ENCODE measurements around the gene MPZ.
A peak's percentile ranks its signal among the peaks of the same experiment; 100 is the strongest.
"Not testable (repeated sequence)": the region's sequence is repeated elsewhere in the genome, so short reads cannot be mapped to it uniquely, and the experiment has no call there.

MPZ gene

DNA sequence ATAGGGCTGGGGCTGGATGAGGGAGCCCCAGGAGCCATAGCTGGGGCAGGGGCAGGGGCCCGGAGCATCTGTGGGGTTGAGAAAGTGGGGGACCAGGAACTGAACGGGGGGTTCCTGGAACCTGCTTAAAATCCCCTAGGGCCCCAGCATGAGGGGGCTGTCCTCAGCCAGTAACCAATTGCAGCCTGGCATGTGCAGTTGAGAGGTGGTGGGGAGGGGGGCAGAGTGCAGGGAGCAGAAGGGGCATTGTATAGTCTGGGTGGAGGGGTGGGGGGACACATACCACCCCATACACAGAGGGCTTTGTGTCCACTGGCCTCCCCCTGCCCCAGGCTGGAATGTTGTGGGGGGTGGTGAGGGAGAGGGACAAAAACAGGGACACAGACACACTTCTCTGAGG lies at the start of gene MPZ:
TSS of gene MPZ (minus strand) at position 101 of the 400 bp plus-strand sequence. CDS start at position 38, 63 bp downstream.
- DNase-seq: no peak

DNA sequence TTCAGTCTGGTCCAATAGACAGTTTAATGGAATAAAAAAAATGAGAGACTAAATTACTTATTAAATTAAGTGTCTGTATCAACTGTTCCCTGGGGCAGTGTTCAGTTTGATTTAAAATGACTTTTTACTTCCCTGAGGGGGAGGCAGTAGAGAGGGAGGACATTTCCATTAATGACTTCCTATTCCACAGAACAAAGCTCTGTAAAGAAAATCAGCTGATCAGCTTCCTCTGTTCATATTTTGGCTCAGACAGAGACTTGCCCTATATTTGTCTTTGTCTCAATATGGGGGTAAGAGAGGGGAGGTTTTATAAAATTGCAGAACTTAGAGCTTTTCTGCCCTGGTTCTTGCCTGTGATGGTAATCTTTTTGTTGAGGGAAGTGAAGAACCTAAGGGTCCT lies 49.5 kb upstream of the MPZ start:
- no peak for DNase-seq

DNA sequence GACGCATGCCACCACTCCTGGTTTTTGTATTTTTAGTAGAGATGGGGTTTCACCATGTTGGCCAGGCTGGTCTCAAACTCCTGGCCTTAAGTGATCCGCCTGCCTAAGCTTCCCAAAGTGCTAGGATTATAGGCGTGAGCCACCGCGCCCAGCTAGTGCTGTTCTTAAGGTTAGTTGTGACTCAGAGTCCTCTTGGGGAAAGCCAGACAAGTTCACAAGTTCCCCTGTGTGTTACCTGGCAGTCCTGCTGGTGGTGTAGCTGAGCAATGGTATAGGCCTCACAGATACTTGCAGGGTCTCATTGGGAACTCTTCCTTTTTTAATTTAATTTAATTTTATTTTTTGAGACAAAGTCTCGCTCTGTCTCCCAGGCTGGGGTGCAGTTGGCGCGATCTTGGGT lies 47.3 kb upstream of the MPZ start:
- DNase-seq: no peak

DNA sequence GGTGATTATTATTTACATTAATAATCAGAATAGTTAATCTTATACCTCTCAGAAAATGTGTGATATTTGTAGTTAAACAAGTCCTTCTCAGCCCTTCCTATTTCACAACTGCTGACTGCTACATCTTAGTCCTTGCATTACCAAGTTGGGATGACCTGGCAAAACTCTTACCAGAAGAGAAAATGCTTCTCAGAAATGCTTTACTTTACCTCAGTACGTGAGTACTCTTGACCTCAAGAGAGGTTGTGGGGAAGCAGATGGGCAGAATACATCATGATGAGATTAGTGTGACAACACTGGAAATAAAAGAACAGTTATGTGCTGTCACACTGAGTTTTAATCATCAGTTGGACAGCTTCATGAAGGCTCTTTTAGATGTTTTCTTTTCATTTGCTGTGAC lies 41.7 kb upstream of the MPZ start:
- peak; percentile 51 for DNase-seq

DNA sequence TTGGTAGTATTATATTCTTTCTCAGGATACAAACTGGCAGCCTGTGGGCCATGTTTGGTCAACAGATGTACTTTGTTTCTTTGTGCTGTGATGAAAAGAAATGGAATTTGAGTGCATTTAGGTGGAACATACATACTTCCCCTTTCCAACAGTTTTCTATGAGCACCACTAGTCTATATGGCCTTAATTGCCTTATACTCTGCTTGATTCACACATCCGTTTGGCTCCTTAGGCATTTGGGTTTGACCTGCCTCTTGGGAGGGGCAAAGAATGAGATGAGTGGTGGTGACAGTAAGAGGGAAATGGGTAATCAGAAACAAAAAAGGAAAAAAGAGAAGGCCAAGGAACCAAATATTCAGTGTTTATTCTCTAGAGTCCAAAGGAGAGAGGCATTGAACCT lies 40.9 kb upstream of the MPZ start:
- DNase-seq: no peak

DNA sequence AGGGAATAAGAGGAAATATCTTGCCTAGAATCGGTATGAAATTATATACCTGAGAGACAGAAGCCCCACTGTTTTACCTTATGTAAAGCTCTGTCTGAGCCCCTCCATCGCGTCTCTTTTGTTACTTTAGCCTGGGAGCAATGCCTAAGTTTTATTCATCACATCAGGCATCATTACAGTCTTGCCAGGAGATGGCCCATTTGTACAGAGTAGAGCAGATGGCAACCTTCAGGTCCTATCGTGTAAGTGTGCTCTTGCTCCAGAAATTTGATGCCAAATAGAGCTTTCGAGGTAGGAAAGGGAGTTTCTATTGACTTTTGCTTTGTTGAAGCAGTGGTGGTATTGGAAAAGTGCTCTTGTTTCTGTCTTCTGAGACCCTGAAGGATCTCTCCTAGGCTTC lies 33.1 kb upstream of the MPZ start:
- no peak for DNase-seq

DNA sequence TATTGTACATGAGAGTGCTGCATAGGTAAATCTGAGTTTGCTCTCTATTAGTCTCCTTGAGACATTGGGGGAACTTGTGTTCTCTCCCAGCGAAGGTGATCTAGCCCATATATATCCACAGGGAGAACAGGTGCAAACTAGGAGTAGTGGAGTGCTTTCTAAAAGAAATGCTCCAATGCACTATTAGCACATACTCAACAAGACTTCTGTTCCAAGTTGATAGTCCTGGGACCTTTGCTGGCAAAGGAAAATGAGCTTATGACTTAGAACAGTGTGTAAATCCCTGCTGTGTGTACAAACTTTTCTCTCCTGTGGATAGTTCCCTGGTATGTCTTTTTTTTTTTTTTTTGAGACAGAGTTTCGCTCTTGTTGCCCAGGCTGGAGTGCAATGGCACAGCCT lies 32.4 kb upstream of the MPZ start:
- DNase-seq: no peak

DNA sequence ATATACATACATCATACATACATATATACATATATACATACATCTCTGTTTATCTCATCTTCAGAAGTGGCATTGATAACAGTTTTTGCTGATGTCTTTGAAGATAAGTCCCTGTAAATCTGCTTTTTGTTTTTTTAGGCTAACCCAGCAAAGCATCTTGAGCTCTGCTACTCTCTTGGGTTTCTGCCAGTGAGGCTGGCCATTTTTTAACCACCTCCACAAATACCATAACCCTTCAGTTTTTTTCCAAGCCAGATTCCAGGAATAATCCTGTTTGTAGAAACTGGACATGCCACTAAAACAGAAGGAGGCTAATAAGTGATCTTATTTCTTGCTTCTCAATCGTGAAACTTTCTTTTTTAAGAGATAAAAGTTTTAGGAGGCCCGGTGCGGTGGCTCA lies 26.0 kb upstream of the MPZ start:
- DNase-seq: no peak

DNA sequence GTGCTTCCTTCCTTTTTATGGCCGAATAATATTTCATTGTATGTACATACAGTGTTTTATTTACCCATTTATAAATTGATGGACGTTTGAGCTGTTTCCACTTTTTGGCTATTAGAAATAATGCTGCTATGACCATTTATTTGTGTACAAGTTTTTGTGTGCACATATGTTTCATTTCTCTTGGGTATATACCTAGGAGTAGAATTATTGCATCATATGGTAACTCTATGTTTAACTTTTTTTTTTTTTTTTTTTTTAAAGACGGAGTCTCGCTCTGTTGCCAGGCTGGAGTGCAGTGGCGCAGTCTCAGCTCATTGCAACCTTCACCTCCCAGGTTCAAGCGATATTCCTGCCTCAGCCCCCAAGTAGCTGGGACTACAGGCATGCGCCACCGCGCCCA lies 23.4 kb upstream of the MPZ start:
- DNase-seq: no peak

DNA sequence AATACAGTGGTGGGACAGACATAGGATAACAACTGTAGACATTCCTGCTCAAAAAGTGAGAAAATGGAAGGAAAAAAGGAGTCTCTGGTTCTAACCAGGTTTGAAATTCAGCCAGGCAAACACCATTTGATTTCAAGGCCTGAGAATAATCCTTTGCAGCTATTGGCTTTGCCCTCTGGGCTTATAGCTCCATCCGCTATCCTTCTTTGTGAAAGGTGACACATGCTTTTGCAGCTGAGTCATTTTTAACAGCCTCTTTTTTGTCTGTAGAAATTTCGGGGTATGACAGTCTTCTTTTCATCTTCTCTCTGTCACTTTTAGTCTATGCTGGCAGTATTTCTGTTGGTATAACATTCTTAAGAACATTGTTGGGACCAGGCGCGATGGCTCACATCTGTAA lies 20.6 kb upstream of the MPZ start:
- no peak for DNase-seq

DNA sequence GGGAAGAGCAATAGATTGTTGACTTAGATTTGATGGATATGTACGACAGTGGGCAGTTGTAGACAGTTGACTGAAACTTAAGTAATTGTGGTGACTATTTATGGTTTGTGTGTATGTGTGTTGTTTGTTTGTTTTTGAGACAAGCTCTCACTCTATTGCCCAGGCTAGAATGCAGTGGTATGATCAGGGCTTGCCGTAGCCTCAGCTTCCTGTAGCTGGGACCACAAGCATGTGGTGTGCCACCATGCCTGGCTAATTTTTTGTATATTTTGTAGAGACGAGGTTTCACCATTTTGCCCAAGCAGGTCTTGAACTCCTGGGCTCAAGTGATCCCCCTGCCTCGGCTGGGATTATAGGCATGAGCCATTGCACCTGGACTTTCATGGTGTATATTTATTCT lies 14.3 kb upstream of the MPZ start:
- DNase-seq: peak; percentile 22

DNA sequence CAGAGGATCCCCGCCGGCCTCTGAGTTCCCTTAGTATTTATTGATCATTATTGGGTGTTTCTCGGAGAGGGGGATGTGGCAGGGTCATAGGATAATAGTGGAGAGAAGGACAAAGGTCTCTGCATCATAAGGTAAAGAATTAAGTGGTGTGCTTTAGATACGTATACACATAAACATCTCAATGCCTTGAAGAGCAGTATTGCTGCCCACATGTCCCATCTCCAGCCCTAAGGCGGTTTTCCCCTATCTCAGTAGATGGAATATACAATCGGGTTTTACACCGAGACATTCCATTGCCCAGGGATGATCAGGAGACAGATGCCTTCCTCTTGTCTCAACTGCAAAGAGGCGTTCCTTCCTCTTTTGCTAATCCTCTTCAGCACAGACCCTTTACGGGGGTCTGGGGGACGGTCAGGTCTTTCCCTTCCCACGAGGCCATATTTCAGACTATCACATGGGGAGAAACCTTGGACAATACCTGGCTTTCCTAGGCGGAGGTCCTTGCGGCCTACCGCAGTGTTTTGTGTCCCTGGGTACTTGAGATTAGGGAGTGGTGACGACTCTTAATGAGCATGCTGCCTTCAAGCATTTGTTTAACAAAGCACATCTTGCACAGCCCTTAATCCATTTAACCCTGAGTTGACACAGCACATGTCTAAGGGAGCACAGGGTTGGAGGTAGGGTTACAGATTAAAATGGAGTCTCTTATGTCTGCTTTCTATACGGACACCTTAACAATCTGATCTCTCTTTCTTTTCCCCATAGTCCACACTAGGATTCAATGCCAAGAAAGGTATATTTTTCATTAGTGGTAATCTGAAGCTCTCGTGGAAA lies 6.3 kb upstream of the MPZ start:
- not testable (repeated sequence) for DNase-seq

DNA sequence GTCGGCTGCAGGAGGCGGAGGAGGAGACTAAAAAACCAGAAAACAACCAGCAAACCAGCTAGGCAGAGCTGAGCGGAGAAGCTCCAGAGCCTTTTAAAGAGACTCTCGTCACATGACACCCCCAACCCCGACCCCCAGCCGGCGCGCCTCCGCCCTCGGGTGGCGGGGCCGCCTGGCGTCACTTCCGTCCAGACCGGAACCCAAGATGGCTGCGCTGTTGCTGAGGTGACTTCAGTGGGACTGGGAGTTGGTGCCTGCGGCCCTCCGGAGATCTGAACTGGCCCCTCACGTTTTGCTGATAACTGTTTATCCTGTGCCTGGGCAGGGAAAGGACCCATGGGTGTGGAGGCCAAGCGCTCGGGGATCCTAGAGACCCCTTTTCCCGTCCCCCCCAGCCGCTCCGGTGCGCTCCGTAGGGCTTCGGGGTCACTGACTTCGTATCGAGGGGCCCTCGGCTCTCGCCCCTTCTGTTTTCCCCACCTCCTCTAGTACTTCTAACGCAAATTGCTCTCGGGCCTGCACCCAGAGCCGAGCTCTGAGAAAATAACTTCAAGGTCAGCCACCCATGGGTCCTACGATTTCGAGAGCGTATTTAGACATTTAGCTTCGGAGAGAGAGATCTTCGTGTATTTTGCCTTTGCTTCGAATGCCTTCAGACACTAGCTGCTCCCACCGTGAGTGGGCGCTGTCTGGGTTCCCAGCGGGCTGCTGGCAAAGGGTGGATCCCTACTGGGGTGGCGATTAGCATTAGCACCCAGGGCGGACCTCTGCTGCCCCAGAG lies 4.6 kb upstream of the MPZ start, which contains the start of gene SDHC:
TSS of gene SDHC (plus strand) at position 181 of the 781 bp plus-strand sequence. CDS start at position 206, 25 bp downstream.
- peak; percentile 93 for DNase-seq

DNA sequence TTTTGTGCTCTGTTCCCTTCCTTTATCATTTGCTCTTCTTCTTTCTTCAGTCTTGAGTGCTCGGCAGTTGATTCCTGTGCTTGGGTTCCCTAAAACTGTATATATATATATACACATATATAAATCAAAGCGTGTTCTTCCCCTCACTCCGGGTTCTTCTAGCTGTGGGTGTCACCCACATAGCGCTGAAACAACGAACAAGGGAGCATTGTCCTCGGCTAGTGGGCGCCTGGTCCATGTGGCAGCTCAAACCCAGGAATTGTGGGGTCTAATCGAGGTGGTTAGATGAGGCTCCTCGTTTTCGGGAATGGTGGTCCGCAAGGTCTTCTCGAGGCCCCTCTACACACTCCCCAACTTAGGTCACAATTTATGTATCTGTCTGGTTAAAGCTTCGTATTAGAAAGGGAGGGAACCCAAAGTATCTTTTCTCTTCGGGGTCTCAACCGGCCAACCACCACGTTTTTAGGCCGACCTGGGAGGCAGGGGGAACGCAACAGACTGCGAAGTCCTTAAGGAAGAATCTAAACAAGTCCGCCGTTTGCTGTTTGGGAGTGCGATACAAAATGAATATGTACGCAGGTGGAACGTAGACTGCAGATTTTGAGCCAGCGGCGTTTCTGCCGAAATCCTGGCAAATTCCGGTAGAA lies 3.9 kb upstream of the MPZ start:
- no peak for DNase-seq

DNA sequence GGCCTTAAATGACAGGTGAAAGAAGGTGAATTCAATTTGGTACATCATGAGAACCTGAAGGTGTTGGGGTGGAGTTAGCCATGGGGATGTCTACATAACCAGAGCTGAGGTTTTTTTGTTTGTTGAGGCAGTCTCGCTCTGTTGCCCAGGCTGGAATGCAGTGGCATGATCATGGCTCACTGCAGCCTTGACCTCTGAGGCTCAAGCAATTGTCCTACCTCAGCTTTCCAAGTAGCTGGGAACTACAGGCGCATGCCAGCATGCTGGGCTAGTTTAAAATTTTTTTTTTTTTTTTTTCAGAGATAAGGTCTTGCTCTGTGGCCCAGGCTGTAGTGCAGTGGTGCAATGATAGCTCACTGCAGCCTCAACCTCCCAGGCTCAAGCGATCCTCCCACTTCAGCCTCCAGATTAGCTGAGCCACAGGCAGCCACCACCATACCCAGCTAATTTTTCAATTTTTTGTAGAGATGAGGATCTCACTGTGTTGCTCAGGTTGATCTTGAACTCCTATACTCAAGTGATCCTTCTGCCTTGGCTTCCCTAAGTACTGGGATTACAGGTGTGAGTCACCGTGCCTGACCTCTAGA lies 1.9 kb upstream of the MPZ start:
- DNase-seq: no peak

DNA sequence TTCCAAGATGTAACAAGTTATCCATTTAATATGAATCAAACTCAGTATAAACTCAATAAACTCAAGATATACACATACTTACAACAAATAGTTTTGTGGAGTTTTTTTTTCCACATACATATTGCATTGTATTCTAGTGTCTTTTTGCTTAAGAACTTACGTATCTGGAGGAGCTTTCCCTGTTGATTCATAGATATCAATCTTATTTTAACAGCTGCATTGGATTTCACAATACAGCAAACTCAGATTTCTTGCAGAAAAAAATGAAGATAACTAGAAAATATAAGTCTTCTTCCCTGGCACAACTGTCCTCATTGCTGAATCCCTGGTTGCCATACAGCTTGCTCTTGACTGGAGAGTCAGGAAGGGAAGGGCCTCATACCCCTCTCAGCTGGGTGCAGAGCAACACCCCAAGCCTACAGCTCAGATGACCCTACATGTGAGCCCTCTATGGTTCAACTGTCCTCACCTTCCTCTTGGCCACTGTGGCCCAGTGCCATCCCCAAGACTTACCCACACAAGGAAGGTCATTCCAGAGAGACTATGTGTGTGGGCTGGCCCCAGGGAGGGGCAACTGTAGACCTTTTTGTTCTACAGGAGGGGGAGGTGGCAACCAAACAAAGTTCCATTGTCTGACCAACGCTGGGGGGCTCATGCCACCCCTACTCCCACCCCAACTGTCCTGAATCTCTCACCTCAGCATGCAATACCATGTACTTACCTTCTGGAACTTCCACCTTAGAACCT lies 1.7 kb downstream of the MPZ start:
- no peak for DNase-seq

DNA sequence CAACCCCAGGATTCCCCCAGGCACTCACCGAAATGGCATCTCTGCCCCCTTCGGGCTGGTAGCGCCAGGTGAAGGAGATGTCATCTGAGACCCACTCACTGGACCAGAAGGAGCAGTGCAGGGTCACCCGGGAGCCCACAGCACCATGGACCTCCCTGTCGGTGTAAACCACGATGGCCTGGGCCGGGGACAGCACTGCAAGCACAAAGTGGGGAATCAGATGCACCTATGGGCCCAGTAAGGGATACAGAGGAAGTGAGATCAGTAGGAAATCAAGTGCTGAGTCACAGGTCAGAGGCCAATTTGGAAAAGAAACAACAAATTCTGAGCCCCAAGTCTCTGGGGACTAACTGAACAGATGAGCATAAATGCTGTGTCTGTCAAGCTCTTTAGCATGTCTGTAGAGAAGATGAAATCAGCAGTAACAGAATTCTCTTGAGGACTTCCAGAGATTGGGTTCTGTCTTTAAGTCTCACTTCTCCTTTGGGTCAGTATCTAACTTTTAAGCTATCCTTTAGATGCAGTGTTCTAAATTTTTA lies 2.5 kb downstream of the MPZ start:
- peak; percentile 12 for DNase-seq

DNA sequence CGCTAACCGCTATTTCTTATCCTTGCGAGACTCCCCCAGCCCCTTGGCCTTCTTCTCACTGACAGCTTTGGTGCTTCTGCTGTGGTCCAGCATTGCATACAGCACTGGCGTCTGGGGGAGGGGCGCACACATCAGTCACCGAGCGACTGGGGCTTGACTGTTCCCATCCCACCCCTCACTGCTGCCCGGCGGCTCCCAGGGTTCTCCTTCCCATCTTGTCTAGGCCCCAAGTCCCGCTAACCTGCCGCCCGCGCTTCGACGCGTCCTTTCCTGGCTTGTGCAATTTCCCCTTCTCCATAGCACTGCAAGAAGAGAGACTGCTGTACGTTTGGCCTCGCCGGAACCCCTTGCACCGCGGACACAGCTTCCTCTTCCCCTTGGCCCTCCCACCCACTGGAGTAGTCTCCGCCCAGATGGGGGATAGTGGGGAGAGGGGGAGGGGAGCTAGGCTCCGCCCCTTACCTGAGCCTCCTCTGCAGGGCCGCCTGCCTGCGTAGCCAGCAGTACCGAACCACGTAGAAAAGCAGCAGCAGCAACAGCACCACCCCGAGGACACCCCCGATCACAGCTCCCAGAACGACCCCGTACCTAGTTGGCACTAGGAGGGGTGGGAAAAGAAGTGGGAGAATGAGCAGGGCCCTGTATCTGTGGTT lies 3.8 kb downstream of the MPZ start:
- DNase-seq: peak; percentile 88

DNA sequence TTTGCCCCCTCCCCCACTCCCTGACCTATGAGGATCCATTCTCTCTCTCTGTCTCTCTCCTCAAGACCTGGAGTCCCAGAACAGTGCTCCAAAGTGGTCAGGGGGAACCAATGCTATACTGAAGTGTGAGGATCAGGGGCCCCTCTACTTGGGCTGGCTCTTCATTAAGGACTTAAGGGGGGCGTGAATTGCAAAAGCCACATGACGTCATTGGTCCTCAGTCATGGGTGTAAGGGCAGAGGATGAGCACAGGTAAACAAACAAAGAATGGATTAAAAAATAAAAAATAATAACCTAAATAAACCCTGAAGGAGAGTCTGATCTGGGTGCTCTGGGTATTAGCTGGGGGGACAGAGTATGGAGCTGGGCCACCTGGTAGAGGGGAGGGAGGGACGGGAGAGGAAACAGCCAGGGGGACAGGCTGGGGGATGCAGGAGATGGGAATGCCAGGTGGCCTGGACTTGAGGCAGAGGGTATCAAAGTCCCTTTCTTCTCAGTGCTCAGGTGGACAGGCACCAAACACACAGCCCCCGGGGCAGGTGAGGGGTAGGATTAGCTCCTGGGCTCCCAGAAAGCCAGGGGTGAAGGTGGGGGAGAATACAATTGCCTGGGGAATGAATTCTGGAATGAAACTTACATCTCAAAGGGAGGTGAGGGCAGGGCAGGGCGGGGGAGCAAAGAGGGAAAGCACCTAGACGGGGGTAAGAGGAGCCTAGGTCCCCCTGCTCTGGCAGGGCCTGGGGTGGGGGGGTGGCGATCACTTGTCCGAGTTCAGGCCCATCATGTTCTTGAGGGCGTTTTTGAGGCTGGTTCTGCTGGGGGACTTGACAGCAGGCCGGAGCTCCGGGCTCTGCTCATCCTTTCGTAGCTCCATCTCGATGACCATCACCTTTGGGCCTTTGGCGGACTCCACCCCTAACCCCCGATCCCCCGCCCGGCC lies 4.6 kb downstream of the MPZ start:
- no peak for DNase-seq

DNA sequence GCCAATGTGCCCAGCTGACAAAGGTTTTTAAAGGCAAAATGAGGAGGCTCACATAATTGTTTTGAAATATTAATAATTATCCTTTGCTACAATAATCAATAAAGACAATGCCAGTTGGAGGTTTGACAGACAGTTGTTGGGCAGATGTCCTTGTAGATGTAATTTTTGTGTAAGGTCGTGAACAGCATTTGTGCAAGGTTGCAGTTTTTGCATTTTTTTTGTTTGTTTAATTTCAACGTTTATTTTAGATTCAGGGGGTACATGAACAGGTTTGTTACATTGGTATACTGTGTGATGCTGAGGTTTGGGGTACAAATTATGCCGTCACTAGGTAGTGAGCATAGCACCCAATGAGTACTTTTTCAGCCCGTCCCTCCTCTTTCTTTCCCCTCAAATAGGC lies 9.3 kb downstream of the MPZ start:
- DNase-seq: no peak

DNA sequence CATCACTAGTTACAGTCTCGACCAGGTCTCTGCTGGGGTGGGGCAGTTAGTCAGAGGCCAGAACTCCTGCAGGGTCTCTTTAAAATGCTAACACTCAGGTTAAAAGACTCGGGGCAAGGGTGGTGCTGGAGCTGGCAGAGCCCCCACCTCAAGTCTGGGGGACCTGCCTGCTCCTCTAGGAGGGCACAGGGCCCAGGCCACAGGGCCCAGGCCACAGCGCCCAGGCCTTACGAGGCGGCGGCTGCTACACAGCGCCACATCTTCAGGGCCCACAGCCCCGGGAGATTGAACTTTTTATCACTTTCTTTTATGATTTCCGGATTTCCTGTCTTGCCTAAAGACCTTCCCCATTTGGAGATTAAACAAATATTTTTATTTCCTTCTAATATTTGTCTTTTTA lies 10.4 kb downstream of the MPZ start:
- DNase-seq: no peak

Data from activated CD4-positive, alpha-beta T cell treated with anti-CD3 and anti-CD28 coated beads, Interleukin-2, Interleukin-6, amounts not matched to agents 100 ng/mL and 50 ng/mL, durations not matched to agents 16 hours and 8 hours (primary cell).